Activated T-helper 2 cell treated with anti-CD3 and anti-CD28 coated beads, Interferon-gamma antibody, Interleukin-2, Interleukin-4, amounts not matched to agents 10 μg/mL and 5 μg/mL and 100 μg/mL, durations not matched to agents 14 hours and 24 hours and 36 hours (primary cell): ENCODE measurements around the gene PCCA. TPM values are rescaled to one million over a fixed set of nuclear protein-coding genes. Genes with fewer than 3 reads are reported as not detected.

Source experiments
- DNase-seq: peaks from one replicate; pipeline ENCODE4 v3.0.0; 2021; ENCODE audit warnings: low spot score
- H3K27ac Mint-ChIP-seq: one replicate; pipeline ENCODE4 v1.8.0; 2021; ENCODE audit warnings: mixed read lengths
- H3K27me3 Mint-ChIP-seq: one replicate; pipeline ENCODE4 v1.8.0; 2021; ENCODE audit warnings: low read depth, mixed read lengths
- H3K36me3 Mint-ChIP-seq: one replicate; pipeline ENCODE4 v1.8.0; 2021; ENCODE audit warnings: low read depth, mixed read lengths
- H3K4me1 Mint-ChIP-seq: one replicate; pipeline ENCODE4 v1.8.0; 2021; ENCODE audit warnings: low read depth, mixed read lengths
- H3K4me3 Mint-ChIP-seq: one replicate; pipeline ENCODE4 v1.8.0; 2021; ENCODE audit warnings: low read depth, mild to moderate bottlenecking, moderate library complexity, mixed read lengths
- H3K9me3 Mint-ChIP-seq: one replicate; pipeline ENCODE4 v1.8.0; 2021; ENCODE audit warnings: mixed read lengths
- intact Hi-C: fragments of 100-400 bp; cut with micrococcal nuclease; formaldehyde crosslinking; loops from one replicate; pipeline ENCODE4 v1.15.1; 2023
- total RNA-seq: library from RNA; stranded (reverse); gene quantifications from 2 replicates; pipeline ENCODE4 v1.2.3, GENCODE V29; 2022

PCCA gene
- total RNA-seq, 1 donor from 2014 or later, result 6.7 TPM

DNA sequence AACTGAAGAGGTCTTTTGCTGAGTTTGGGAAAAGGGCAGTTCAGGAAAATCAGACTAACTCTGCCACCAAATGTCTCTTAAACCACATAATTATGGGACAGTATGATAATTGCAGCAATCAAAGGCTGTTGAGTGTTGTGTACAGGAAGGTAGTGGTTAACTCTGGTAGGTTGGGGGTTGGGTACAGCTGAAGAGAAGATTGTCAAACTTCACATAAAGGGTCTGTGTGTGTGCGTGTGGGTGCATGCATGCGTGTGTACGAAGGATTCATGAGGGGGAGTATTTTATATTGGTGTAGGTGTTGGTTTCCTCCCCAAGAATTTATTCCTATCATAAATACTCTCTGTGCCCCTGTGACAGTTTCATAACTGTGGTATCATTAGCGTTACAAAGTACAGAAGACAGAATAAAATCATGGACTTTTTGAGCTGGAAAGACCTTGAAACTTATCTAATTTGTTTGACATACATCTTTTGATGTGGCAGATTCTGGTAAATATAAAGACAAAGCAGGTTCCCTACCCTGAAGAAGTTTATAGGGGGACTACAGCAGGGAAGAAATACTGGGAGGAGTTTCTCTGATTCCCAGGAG, 94.1 kb downstream of the PCCA start:
- Mint-ChIP-seq H3K4me1 (peaks cover 11% of the 10 kb centered on the region), H3K27ac (no peak overlapping the region), H3K9me3 (no peaks in the 10 kb centered on the region), H3K27me3 (no peaks in the 10 kb centered on the region), H3K4me3 (no peak overlapping the region), H3K36me3 (no peaks in the 10 kb centered on the region)
- intact Hi-C loops, result no loop called here
- DNase-seq, result no peak

GRCh38 chr13:100184095-100184494, 95.2 kb downstream of the PCCA start:
- no peak overlapping the region for H3K27ac Mint-ChIP-seq
- H3K36me3 Mint-ChIP-seq, result no peaks in the 10 kb centered on the region
- DNase-seq, result no peak
- H3K27me3 Mint-ChIP-seq, result no peaks in the 10 kb centered on the region
- peaks cover 11% of the 10 kb centered on the region for H3K4me1 Mint-ChIP-seq
- intact Hi-C loops, result no loop called here
- H3K4me3 Mint-ChIP-seq, result no peak overlapping the region
- no peaks in the 10 kb centered on the region for H3K9me3 Mint-ChIP-seq

GRCh38 chr13:100195568-100195967, 106.7 kb downstream of the PCCA start:
- H3K4me3 Mint-ChIP-seq, result no peak overlapping the region
- H3K36me3 Mint-ChIP-seq, result no peaks in the 10 kb centered on the region
- intact Hi-C loops, result no loop called here
- no peak overlapping the region for H3K27ac Mint-ChIP-seq
- H3K4me1 Mint-ChIP-seq, result peaks cover 2% of the 10 kb centered on the region
- DNase-seq, result no peak
- peaks cover 3% of the 10 kb centered on the region for H3K27me3 Mint-ChIP-seq
- no peaks in the 10 kb centered on the region for H3K9me3 Mint-ChIP-seq

DNA sequence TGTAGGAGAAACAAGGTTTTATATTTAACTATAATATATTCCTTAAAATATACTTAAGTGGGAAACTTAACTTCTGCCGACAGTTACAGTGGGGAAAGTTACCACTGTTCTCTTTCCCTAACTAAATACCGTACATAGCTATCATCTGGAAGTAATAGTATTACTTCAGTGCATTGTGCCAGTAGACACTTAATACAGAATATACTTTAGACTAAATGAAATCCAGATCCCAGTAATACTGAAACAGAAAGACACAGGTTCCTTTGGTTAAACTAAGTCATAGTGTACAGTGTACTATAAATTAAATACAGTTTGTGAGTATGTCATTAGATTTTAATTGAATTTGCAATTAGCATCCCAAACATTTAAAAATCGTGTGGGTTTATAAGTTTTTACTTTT, 107.5 kb downstream of the PCCA start:
- H3K9me3 Mint-ChIP-seq, result no peaks in the 10 kb centered on the region
- H3K4me1 Mint-ChIP-seq, result peaks cover 2% of the 10 kb centered on the region
- H3K36me3 Mint-ChIP-seq, result no peaks in the 10 kb centered on the region
- no peak overlapping the region for H3K4me3 Mint-ChIP-seq
- peaks cover 3% of the 10 kb centered on the region for H3K27me3 Mint-ChIP-seq
- H3K27ac Mint-ChIP-seq, result no peak overlapping the region
- intact Hi-C loops, result no loop called here
- no peak for DNase-seq

DNA sequence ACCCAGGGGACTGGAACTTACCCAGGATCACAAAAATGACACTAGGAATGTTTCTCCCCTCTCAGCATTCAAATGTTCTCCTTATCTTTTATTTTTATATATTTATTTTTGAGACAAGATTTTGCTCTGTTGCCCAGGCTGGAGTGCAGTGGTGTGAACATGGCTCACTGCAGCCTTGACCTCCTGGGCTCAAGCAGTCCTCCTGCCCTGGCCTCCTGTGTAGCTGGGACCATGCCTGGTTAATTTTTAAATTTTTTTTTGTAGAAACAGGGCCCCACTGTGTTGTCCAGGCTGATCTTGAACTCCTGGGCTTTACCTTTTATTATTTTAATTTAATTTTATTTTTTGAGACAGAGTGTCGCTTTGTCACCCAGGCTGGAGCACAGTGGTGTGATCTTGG, 108.2 kb downstream of the PCCA start:
- H3K4me1 Mint-ChIP-seq, result peaks cover 2% of the 10 kb centered on the region
- no peaks in the 10 kb centered on the region for H3K36me3 Mint-ChIP-seq
- H3K27me3 Mint-ChIP-seq, result peaks cover 3% of the 10 kb centered on the region
- no peak overlapping the region for H3K4me3 Mint-ChIP-seq
- H3K27ac Mint-ChIP-seq, result no peak overlapping the region
- no peak for DNase-seq
- intact Hi-C loops, result no loop called here
- no peaks in the 10 kb centered on the region for H3K9me3 Mint-ChIP-seq

GRCh38 chr13:100197591-100198365, 108.9 kb downstream of the PCCA start:
- Mint-ChIP-seq H3K9me3 (peaks cover 5% of the 10 kb centered on the region), H3K27me3 (no peaks in the 10 kb centered on the region), H3K4me1 (peaks cover 2% of the 10 kb centered on the region), H3K36me3 (no peaks in the 10 kb centered on the region), H3K27ac (no peak overlapping the region), H3K4me3 (no peak overlapping the region)
- intact Hi-C loops, result no loop called here
- DNase-seq, result no peak

GRCh38 chr13:100203696-100204367, 114.9 kb downstream of the PCCA start:
- peak overlapping the region; percentile 35 for H3K27ac Mint-ChIP-seq
- DNase-seq, result no peak
- H3K36me3 Mint-ChIP-seq, result no peaks in the 10 kb centered on the region
- intact Hi-C loops, result loop anchor here (5.0 to 10.0 kb wide), 2 partner anchors 69 to 117 kb away; partner anchors contain the start of gene PCCA
- H3K4me1 Mint-ChIP-seq, result peaks cover 17% of the 10 kb centered on the region
- peaks cover 5% of the 10 kb centered on the region for H3K9me3 Mint-ChIP-seq
- peak overlapping the region; percentile 52 for H3K4me3 Mint-ChIP-seq
- peaks cover 6% of the 10 kb centered on the region for H3K27me3 Mint-ChIP-seq

DNA sequence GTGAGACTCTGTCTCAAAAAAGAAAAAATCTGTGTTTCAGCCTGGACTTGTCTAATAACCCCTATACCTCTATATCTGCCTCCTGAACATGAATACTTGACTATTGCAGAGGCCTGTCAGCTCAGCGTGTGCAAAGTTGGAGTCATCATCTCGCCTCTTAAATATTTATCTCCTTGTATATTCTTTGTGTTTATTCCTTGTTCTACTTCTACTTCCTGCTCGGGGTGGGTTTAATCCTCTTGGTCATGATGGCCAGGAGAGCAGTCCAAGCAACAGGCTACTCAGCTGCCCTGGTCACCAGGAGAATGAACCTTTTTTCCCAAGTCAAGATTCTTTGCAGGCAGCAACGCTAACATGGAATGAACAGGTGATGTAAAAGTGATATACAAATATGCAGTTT, 119.1 kb downstream of the PCCA start:
- Mint-ChIP-seq H3K4me1 (peaks cover 26% of the 10 kb centered on the region), H3K27ac (no peak overlapping the region), H3K27me3 (peaks cover 6% of the 10 kb centered on the region), H3K9me3 (peaks cover 6% of the 10 kb centered on the region), H3K36me3 (no peaks in the 10 kb centered on the region), H3K4me3 (no peak overlapping the region)
- intact Hi-C loops, result loop anchor here (10.0 kb wide), 1 partner anchor 73 kb away; no protein-coding TSS in a partner anchor
- DNase-seq, result no peak

- no peak for DNase-seq
- Mint-ChIP-seq H3K9me3 (peaks cover 8% of the 10 kb centered on the region), H3K36me3 (no peaks in the 10 kb centered on the region), H3K27ac (no peak overlapping the region), H3K4me1 (peaks cover 21% of the 10 kb centered on the region), H3K27me3 (peaks cover 6% of the 10 kb centered on the region), H3K4me3 (no peak overlapping the region)
- intact Hi-C loops, result loop anchor here (10.0 kb wide), 1 partner anchor 74 kb away; no protein-coding TSS in a partner anchor
Observed at GRCh38 chr13:100208626-100209025, 119.7 kb downstream of the PCCA start.

DNA sequence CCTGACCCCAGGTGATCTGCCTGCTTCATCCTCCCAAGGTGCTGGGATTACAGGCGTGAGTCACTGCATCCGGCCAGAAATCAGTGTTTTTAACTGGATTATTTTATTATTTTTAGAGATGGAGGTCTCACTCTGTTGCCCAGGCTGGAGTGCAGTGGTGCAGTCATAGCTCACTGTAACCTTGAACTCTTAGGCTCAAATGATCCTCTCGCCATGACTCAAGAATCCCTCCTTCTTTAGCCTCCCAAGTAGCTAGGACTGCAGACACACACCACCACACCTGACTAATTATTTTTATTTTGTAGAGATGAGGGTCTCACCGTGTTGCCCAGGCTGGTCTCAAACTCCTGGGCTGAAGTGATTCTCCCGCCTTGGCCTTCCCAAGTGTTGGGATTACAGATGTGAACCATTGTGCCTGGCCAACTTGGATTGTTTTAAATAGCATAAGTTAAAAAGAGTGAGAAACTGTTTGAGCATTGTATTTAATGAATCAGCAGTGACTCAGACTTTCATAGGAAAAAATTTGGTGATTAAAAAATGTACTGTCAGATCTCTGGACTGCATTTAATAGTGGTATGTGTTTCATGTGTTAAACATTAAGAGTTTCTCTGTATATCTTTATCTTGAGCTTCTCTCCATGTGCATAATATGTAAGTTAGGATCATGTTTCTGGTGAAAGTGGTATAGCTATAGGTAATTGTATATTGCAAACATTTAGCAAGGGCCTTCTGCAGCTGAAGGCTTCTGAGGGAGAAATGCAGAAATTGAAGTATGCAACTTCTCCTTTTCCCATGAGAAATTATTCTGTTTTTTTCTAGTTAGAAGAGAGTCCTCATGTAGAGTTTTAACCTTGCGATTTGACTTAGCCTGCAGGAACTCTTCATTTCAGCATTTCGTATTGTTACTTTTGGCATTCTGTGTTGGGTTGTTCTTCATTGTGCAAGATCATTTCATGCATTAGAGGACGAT, 121.2 kb downstream of the PCCA start:
- intact Hi-C loops, result loop anchor here (10.0 kb wide), 1 partner anchor 75 kb away; no protein-coding TSS in a partner anchor
- Mint-ChIP-seq H3K27me3 (peaks cover 6% of the 10 kb centered on the region), H3K27ac (no peak overlapping the region), H3K36me3 (no peaks in the 10 kb centered on the region), H3K4me1 (peaks cover 12% of the 10 kb centered on the region), H3K4me3 (no peak overlapping the region), H3K9me3 (peaks cover 8% of the 10 kb centered on the region)
- no peak for DNase-seq

- Mint-ChIP-seq H3K9me3 (peaks cover 8% of the 10 kb centered on the region), H3K4me3 (no peak overlapping the region)
Observed at GRCh38 chr13:100211016-100211710, 122.3 kb downstream of the PCCA start.

More at GRCh38 chr13:100211016-100211710, 122.3 kb downstream of the PCCA start:
- H3K27me3 Mint-ChIP-seq, result peaks cover 2% of the 10 kb centered on the region
- H3K4me1 Mint-ChIP-seq, result peaks cover 9% of the 10 kb centered on the region
- no peak for DNase-seq
- H3K36me3 Mint-ChIP-seq, result no peaks in the 10 kb centered on the region
- intact Hi-C loops, result no loop called here
- H3K27ac Mint-ChIP-seq, result no peak overlapping the region
